Thyroid gland (tissue), 4 donors: Measurements from ENCODE around the gene ISOC2.

Source experiments
- POLR2A ChIP-seq, 2 donors: fragments of 450-650 bp; IDR thresholded peaks; one replicate each; pipeline ENCODE4 v1.6.1; 2017; ENCODE audit warnings: antibody characterized with exemption in 2 of 2, mild to moderate bottlenecking in 2 of 2, moderate library complexity in 1 of 2
- TF ChIP-seq, protein P1 (sequence below), 6 experiments: fragments of 200-600 bp in 3 of 6; fragments of 450-650 bp in 3 of 6; sonication (generic) in 3 of 6; IDR thresholded peaks; one replicate each; pipeline ENCODE4 v1.5.1; 2016 to 2019; ENCODE audit warnings: antibody characterized with exemption in 6 of 6, mild to moderate bottlenecking in 2 of 6, inconsistent platforms in 1 of 6, moderate library complexity in 1 of 6

DNA sequence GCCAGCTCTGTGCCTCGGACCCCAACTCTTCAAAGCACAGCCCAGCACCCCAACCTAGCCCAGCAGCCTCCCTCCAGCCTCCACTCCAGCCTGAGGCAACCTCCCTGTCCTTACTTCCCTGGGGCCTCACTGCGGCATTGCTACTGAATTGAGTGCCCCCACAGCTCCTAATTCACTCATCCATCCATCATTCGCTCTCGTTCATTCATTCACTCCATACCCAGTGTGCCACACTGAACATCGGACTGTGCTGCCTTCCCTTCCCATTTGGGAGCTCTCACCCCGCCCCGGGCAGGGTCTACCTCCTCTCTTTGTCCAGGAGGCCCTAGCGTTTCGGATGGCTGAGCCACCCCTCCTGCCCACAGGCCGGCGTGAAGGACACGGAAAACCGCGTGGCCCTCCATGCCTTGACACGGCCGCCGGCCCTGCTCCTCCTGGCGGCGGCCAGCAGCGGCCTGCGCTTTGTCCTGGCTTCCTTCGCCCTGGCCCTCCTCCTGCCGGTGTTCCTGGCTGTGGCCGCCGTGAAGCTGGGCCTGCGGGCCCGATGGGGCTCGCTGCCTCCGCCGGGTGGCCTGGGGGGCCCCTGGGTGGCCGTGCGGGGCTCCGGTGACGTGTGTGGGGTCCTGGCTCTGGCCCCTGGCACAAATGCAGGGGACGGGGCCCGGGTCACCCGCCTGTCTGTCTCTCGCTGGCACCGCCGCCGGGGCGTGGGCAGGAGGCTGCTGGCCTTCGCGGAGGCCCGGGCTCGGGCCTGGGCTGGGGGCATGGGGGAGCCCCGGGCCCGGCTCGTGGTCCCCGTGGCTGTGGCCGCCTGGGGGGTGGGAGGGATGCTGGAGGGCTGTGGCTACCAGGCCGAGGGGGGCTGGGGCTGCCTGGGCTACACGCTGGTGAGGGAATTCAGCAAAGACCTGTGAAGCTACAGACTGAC, 24.9 kb upstream of the ISOC2 start:
- TF ChIP-seq, protein P1, sequence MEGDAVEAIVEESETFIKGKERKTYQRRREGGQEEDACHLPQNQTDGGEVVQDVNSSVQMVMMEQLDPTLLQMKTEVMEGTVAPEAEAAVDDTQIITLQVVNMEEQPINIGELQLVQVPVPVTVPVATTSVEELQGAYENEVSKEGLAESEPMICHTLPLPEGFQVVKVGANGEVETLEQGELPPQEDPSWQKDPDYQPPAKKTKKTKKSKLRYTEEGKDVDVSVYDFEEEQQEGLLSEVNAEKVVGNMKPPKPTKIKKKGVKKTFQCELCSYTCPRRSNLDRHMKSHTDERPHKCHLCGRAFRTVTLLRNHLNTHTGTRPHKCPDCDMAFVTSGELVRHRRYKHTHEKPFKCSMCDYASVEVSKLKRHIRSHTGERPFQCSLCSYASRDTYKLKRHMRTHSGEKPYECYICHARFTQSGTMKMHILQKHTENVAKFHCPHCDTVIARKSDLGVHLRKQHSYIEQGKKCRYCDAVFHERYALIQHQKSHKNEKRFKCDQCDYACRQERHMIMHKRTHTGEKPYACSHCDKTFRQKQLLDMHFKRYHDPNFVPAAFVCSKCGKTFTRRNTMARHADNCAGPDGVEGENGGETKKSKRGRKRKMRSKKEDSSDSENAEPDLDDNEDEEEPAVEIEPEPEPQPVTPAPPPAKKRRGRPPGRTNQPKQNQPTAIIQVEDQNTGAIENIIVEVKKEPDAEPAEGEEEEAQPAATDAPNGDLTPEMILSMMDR (IDR thresholded peaks at IDR 0.05), result peak in 1 of 6 experiments; percentile 9
- TF ChIP-seq POLR2A (IDR thresholded peaks at IDR 0.05), result no peak
